Measurements from ENCODE around the gene TUFM.

DNA sequence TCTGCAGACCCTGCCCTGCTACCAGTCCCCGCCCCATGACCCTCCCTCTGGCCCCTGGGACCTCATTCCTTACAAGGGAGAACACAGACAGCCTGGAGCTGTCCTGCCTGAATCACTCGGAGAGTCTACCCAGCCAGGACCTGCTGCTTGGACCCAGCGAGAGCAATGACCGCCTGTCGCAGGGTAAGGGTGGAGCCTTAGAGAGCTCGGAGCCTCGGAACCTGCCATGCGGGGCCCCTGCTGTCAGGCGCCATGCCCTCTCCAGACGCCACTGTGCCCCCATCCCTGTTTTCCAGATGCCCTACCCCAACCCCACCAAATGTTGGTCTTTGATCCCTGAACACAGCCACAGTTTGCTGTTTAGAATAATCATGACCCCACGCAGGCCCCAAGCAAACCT, 23.1 kb upstream of the TUFM start:
- TF ChIP-seq, protein P1, sequence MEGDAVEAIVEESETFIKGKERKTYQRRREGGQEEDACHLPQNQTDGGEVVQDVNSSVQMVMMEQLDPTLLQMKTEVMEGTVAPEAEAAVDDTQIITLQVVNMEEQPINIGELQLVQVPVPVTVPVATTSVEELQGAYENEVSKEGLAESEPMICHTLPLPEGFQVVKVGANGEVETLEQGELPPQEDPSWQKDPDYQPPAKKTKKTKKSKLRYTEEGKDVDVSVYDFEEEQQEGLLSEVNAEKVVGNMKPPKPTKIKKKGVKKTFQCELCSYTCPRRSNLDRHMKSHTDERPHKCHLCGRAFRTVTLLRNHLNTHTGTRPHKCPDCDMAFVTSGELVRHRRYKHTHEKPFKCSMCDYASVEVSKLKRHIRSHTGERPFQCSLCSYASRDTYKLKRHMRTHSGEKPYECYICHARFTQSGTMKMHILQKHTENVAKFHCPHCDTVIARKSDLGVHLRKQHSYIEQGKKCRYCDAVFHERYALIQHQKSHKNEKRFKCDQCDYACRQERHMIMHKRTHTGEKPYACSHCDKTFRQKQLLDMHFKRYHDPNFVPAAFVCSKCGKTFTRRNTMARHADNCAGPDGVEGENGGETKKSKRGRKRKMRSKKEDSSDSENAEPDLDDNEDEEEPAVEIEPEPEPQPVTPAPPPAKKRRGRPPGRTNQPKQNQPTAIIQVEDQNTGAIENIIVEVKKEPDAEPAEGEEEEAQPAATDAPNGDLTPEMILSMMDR (IDR thresholded peaks at IDR 0.05): no peak
- TF ChIP-seq EZH2phosphoT487 (IDR thresholded peaks at IDR 0.05): no peak
- no peak for TF ChIP-seq EZH2 (IDR thresholded peaks at IDR 0.05)
